ENCODE data around the gene PORCN. TPM values are rescaled to one million over a fixed set of nuclear protein-coding genes. Genes with fewer than 3 reads are reported as not detected.
A peak's percentile ranks its signal among the peaks of the same experiment; 100 is the strongest.

PORCN gene
- total RNA-seq, 1 experiment from 2014 or later: 12.9 TPM

DNA sequence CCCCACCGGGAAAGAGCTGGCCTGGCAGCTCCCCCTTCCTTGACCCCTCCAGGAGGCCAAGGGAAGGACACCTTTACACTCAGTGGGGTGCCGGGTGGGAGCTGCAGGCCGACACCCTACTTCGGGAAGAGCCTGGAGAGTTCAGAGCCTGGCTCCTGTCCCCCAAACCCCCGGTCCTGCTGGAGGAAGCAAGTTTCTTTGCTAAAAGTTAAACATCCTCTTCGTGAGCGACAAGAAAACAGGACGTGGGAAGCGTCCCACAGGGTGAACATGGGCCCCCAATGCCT lies 35.1 kb upstream of the PORCN start (continued):
- TF ChIP-seq, protein P1, sequence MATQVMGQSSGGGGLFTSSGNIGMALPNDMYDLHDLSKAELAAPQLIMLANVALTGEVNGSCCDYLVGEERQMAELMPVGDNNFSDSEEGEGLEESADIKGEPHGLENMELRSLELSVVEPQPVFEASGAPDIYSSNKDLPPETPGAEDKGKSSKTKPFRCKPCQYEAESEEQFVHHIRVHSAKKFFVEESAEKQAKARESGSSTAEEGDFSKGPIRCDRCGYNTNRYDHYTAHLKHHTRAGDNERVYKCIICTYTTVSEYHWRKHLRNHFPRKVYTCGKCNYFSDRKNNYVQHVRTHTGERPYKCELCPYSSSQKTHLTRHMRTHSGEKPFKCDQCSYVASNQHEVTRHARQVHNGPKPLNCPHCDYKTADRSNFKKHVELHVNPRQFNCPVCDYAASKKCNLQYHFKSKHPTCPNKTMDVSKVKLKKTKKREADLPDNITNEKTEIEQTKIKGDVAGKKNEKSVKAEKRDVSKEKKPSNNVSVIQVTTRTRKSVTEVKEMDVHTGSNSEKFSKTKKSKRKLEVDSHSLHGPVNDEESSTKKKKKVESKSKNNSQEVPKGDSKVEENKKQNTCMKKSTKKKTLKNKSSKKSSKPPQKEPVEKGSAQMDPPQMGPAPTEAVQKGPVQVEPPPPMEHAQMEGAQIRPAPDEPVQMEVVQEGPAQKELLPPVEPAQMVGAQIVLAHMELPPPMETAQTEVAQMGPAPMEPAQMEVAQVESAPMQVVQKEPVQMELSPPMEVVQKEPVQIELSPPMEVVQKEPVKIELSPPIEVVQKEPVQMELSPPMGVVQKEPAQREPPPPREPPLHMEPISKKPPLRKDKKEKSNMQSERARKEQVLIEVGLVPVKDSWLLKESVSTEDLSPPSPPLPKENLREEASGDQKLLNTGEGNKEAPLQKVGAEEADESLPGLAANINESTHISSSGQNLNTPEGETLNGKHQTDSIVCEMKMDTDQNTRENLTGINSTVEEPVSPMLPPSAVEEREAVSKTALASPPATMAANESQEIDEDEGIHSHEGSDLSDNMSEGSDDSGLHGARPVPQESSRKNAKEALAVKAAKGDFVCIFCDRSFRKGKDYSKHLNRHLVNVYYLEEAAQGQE (IDR thresholded peaks at IDR 0.05; ENCODE audit: low read depth): no peak

DNA sequence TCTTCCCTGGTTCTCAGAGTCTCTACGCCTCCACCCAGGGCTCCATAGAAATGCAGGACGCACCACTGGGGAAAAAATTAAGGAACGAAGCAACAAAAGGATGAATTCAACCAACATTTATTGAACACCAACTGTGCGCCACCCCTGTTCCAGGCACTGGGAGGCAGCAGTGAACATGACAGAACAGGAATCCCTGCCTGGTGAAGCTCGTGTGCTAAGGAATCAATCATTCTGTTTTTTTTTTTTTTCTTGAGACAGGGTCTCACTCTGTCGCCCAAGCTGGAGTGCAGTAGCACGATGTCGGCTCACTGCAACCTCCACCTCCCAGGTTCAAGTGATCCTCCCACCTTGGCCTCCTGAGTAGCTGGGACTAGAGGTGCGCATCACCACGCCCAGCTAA lies 34.7 kb upstream of the PORCN start:
- ChIA-PET RAD21 (ENCODE audit: low non-redundant PET in 1 of 2, low total read pairs in 2 of 2, uncharacterized antibody in 2 of 2, unreplicated experiment in 2 of 2) (interaction anchor here (0.6 to 1.6 kb wide), 3 partner anchors 20 to 391 kb away, joined by 3 to 9 read pairs (median 5); no protein-coding TSS in a partner anchor), CTCF (interaction anchor here (1.2 to 1.7 kb wide), 3 partner anchors 20 to 391 kb away, joined by 4 to 7 read pairs (median 4); partner anchors contain the start of gene TBC1D25), POLR2A (no interaction called here)
- Histone ChIP-seq H2AFZ (ENCODE audit: low read depth, low read length, poor library complexity, severe bottlenecking) (no peak overlapping the region), H3K79me2 (ENCODE audit: insufficient read depth, low read length) (peaks cover 35% of the 10 kb centered on the region), H3K36me3 (ENCODE audit: control insufficient read depth in 1 of 2, insufficient read depth in 2 of 2, low read length in 2 of 2) (no peaks in the 10 kb centered on the region; a peak in 1 of 4 replicates), H3K27me3 (ENCODE audit: insufficient read depth, low read length) (no peaks in the 10 kb centered on the region), H3K4me1 (ENCODE audit: control insufficient read depth in 1 of 2, insufficient read depth in 2 of 2, low read length in 2 of 2) (peaks cover 8 to 28% of the 10 kb centered on the region in 2 experiments; a peak in 3 of 4 replicates), H3K4me3 (replicated peaks in 1 of 2; ENCODE audit: low read depth in 1 of 2, low read length in 2 of 2) (no peak overlapping the region; a peak in 1 of 4 replicates), H3K4me2 (ENCODE audit: low read length) (peak overlapping the region; percentile 86), H3K27ac (ENCODE audit: low read depth, low read length) (no peak overlapping the region; the same call in 1 of the 2 replicates), H3K9ac (ENCODE audit: low read length) (peak overlapping the region; percentile 97; the same call in 1 of the 2 replicates), H3K9me3 (ENCODE audit: control insufficient read depth in 1 of 2, insufficient read depth in 1 of 2, low read depth in 1 of 2, low read length in 2 of 2) (no peaks in the 10 kb centered on the region), H4K20me1 (ENCODE audit: insufficient read depth) (no peaks in the 10 kb centered on the region), H3K9me2 (ENCODE audit: insufficient read depth) (no peaks in the 10 kb centered on the region)
- intact Hi-C loops (cut with micrococcal nuclease): loop anchor here (2.0 to 10.0 kb wide), 2 partner anchors 35 to 101 kb away; partner anchors contain the start of genes PORCN and RBM3
- ATAC-seq: no peak
- TF ChIP-seq, protein P2, sequence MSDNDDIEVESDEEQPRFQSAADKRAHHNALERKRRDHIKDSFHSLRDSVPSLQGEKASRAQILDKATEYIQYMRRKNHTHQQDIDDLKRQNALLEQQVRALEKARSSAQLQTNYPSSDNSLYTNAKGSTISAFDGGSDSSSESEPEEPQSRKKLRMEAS (IDR thresholded peaks at IDR 0.05): no peak
- TF ChIP-seq, protein P3, sequence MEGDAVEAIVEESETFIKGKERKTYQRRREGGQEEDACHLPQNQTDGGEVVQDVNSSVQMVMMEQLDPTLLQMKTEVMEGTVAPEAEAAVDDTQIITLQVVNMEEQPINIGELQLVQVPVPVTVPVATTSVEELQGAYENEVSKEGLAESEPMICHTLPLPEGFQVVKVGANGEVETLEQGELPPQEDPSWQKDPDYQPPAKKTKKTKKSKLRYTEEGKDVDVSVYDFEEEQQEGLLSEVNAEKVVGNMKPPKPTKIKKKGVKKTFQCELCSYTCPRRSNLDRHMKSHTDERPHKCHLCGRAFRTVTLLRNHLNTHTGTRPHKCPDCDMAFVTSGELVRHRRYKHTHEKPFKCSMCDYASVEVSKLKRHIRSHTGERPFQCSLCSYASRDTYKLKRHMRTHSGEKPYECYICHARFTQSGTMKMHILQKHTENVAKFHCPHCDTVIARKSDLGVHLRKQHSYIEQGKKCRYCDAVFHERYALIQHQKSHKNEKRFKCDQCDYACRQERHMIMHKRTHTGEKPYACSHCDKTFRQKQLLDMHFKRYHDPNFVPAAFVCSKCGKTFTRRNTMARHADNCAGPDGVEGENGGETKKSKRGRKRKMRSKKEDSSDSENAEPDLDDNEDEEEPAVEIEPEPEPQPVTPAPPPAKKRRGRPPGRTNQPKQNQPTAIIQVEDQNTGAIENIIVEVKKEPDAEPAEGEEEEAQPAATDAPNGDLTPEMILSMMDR (IDR thresholded peaks at IDR 0.05 in 2 of 3, conservative IDR thresholded peaks at IDR 0.05 in 1 of 3; ENCODE audit: borderline replicate concordance in 1 of 3, insufficient read depth in 1 of 3, low read depth in 2 of 3, low read length in 2 of 3): peak in 2 of 3 experiments; percentile 34 to 41; a peak in 4 of 6 replicates
- TF ChIP-seq JUND (IDR thresholded peaks at IDR 0.05): no peak
- no TSS peak for BruUV-seq (replicated peaks)
- DNase-seq (ENCODE audit: low read depth, low spot score): no peak
